GM23338 (cell line): Measurements from ENCODE around the gene HHAT. TPM values are rescaled to one million over a fixed set of nuclear protein-coding genes. Genes with fewer than 3 reads are reported as not detected.

Experiments
- ATAC-seq: fragments of 200-7000 bp; cut with Tn5 transposase; 3 replicates; pipeline ENCODE4 v1.9.1; 2020
- DNase-seq: peaks from one replicate; pipeline ENCODE4 v3.0.0-alpha.2; 2015; ENCODE audit warnings: low spot score
- H2AFZ ChIP-seq: fragments of 200-600 bp; sonication (generic); 2 replicates; pipeline ENCODE4 v1.8.0; 2016; ENCODE audit warnings: antibody characterized with exemption, mild to moderate bottlenecking, moderate library complexity
- H3F3A ChIP-seq: fragments of 200-600 bp; sonication (generic); replicated peaks from 2 replicates; pipeline ENCODE4 v1.8.0; 2017; ENCODE audit warnings: antibody characterized with exemption, mixed run types, low read depth
- H3K27ac ChIP-seq: fragments of 200-600 bp; sonication (generic); 2 replicates; pipeline ENCODE4 v1.6.1; 2016; ENCODE audit warnings: low read depth
- H3K27me3 ChIP-seq: fragments of 200-600 bp; sonication (generic); 2 replicates; pipeline ENCODE4 v1.8.0; 2016; ENCODE audit warnings: mild to moderate bottlenecking, mixed run types, moderate library complexity; ENCODE audit not compliant: insufficient read depth
- H3K36me3 ChIP-seq: fragments of 200-600 bp; sonication (generic); 2 replicates; pipeline ENCODE4 v1.8.0; 2016; ENCODE audit warnings: mild to moderate bottlenecking; ENCODE audit not compliant: insufficient read depth
- H3K4me1 ChIP-seq: fragments of 200-600 bp; sonication (generic); 2 replicates; pipeline ENCODE4 v1.8.0; 2016; ENCODE audit warnings: mild to moderate bottlenecking, moderate library complexity; ENCODE audit not compliant: insufficient read depth
- H3K4me2 ChIP-seq: fragments of 200-600 bp; sonication (generic); 2 replicates; pipeline ENCODE4 v1.7.1; 2017; ENCODE audit warnings: mixed run types
- H3K4me3 ChIP-seq: fragments of 200-600 bp; sonication (generic); 2 replicates; pipeline ENCODE4 v1.6.1; 2016; ENCODE audit warnings: mixed run types
- H3K79me2 ChIP-seq: fragments of 200-600 bp; sonication (generic); replicated peaks from 2 replicates; pipeline ENCODE4 v1.8.0; 2017; ENCODE audit warnings: mild to moderate bottlenecking; ENCODE audit not compliant: insufficient read depth
- H3K9me2 ChIP-seq: fragments of 200-600 bp; sonication (generic); 2 replicates; pipeline ENCODE4 v1.8.0; 2017; ENCODE audit not compliant: insufficient read depth
- H4K20me1 ChIP-seq: fragments of 200-600 bp; sonication (generic); replicated peaks from 2 replicates; pipeline ENCODE4 v1.8.0; 2017; ENCODE audit warnings: mild to moderate bottlenecking; ENCODE audit not compliant: insufficient read depth
- H3K27ac Mint-ChIP-seq: 2 replicates; pipeline ENCODE4 v1.8.0; 2020; ENCODE audit warnings: inconsistent platforms, mild to moderate bottlenecking, moderate library complexity, mixed read lengths
- H3K27me3 Mint-ChIP-seq: 3 replicates; pipeline ENCODE4 v1.8.0; 2022; ENCODE audit warnings: low read depth, mild to moderate bottlenecking, moderate library complexity, mixed read lengths, inconsistent platforms; ENCODE audit not compliant: insufficient read depth, poor library complexity
- H3K36me3 Mint-ChIP-seq: 3 replicates; pipeline ENCODE4 v1.8.0; 2021; ENCODE audit warnings: low read depth, mild to moderate bottlenecking, inconsistent platforms, moderate library complexity, mixed read lengths
- H3K4me1 Mint-ChIP-seq: 3 replicates; pipeline ENCODE4 v1.8.0; 2020; ENCODE audit warnings: mild to moderate bottlenecking, inconsistent platforms, mixed read lengths
- H3K4me3 Mint-ChIP-seq: 3 replicates; pipeline ENCODE4 v1.8.0; 2021; ENCODE audit warnings: moderate library complexity, mild to moderate bottlenecking, inconsistent platforms, mixed read lengths
- H3K9me3 Mint-ChIP-seq: 3 replicates; pipeline ENCODE4 v1.8.0; 2020; ENCODE audit warnings: moderate library complexity, mild to moderate bottlenecking, inconsistent platforms, mixed read lengths
- CREB1 ChIP-seq: fragments of 250-450 bp; sonication (Bioruptor Pico); IDR thresholded peaks from 2 replicates; pipeline ENCODE4 v1.5.0; 2020; ENCODE audit warnings: low read depth, mild to moderate bottlenecking, moderate library complexity
- EZH2 ChIP-seq: fragments of 200-600 bp; sonication (generic); IDR thresholded peaks from one replicate; pipeline ENCODE4 v1.8.0; 2017; ENCODE audit warnings: antibody characterized with exemption, mild to moderate bottlenecking, low read depth; ENCODE audit not compliant: unreplicated experiment
- EZH2phosphoT487 ChIP-seq: fragments of 200-600 bp; sonication (generic); IDR thresholded peaks from one replicate; pipeline ENCODE4 v1.8.1; 2018; ENCODE audit warnings: antibody characterized with exemption; ENCODE audit not compliant: unreplicated experiment
- JUNB ChIP-seq: IDR thresholded peaks from one replicate; pipeline ENCODE4 v1.6.1; 2016; ENCODE audit warnings: antibody characterized with exemption; ENCODE audit not compliant: unreplicated experiment
- NANOG ChIP-seq: IDR thresholded peaks from 2 replicates; pipeline ENCODE4 v1.6.1; 2016; ENCODE audit warnings: antibody characterized with exemption, borderline replicate concordance
- POLR2AphosphoS5 ChIP-seq: IDR thresholded peaks from 2 replicates; pipeline ENCODE4 v1.6.1; 2016; ENCODE audit warnings: antibody characterized with exemption, low read depth
- STAT1 ChIP-seq: IDR thresholded peaks from one replicate; pipeline ENCODE4 v1.6.1; 2016; ENCODE audit warnings: antibody characterized with exemption; ENCODE audit not compliant: unreplicated experiment
- ZNF114 ChIP-seq: fragments of 250-450 bp; sonication (Bioruptor Pico); IDR thresholded peaks from 2 replicates; pipeline ENCODE4 v1.5.0; 2020; ENCODE audit warnings: mild to moderate bottlenecking, moderate library complexity
- ZNF331 ChIP-seq: fragments of 250-450 bp; sonication (Bioruptor Pico); IDR thresholded peaks from 2 replicates; pipeline ENCODE4 v1.5.0; 2020; ENCODE audit warnings: low read depth, mild to moderate bottlenecking, moderate library complexity
- polyA plus RNA-seq: library from polyadenylated mRNA; unstranded; fragments of >200 nt; fragmentation: Nextera tagmentation; extraction: Ambion mirVana; gene quantifications from 2 replicates; pipeline ENCODE4 v1.2.1, GENCODE V29; 2016
- total RNA-seq: library from RNA; depleted of rRNA; stranded (reverse); fragments of >200 nt; shearing (Covaris generic); gene quantifications from 2 replicates; pipeline ENCODE4 v1.2.3, GENCODE V29; 2014
- TF ChIP-seq, protein P1 (sequence below): fragments of 250-450 bp; sonication (Bioruptor Pico); IDR thresholded peaks from 2 replicates; pipeline ENCODE4 v1.5.0; 2020; ENCODE audit warnings: mild to moderate bottlenecking, moderate library complexity
- TF ChIP-seq, protein P2 (sequence below), 2 experiments: fragments of 200-600 bp in 1 of 2; sonication (generic) in 1 of 2; conservative IDR thresholded peaks; 2 replicates each; pipeline versions ENCODE4 v1.5.1 to v1.6.1; 2016 to 2017; ENCODE audit warnings: antibody characterized with exemption in 2 of 2, low read depth in 2 of 2, mild to moderate bottlenecking in 2 of 2, moderate library complexity in 1 of 2
- TF ChIP-seq, protein P3 (sequence below): IDR thresholded peaks from one replicate; pipeline ENCODE4 v1.6.1; 2018; ENCODE audit warnings: antibody characterized with exemption; ENCODE audit not compliant: unreplicated experiment
- TF ChIP-seq, protein P4 (sequence below): IDR thresholded peaks from 2 replicates; pipeline ENCODE4 v1.6.1; 2016; ENCODE audit warnings: antibody characterized with exemption

Gene HHAT
- total and polyA plus RNA-seq, 2 experiments from 2014 or later = 0.11 to 0.66 TPM

DNA sequence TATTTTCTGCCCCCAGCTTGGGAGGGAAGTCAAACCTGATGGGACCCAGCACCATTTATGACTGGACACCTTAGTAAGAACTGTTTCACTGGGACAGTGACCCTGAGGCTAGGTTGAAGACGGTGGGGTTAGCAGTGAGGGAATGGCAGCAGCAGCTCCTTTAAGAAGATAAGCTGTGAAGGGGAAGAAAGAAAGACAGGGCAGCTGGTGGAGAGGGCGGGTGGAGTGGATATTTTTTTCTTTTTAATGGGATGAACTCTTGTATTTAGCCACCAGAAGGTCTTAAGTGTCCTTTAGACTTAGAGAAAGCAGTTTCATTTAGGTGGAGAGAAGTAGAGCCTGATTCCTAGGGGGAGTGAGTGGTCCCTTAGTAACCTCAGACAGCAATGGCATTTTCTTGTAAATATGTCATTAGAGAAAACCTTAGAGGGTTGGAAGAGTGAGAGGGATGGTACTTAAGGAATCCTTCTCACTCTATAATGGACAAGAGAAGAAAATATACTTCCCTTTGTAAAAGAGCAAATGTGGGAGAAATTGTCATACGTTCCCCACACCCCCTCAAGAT, 187.5 kb downstream of the HHAT start:
- Histone ChIP-seq H3K79me2 (no peaks in the 10 kb centered on the region), H4K20me1 (no peaks in the 10 kb centered on the region), H3K27ac (no peak overlapping the region), H3F3A (no peaks in the 10 kb centered on the region), H3K27me3 (no peaks in the 10 kb centered on the region), H2AFZ (no peak overlapping the region), H3K4me1 (no peaks in the 10 kb centered on the region), H3K4me3 (no peak overlapping the region), H3K4me2 (no peak overlapping the region), H3K9me2 (0 out of 2 replicates have a peak, but pooled peaks cover 3% of the 10 kb centered on the region), H3K36me3 (no peaks in the 10 kb centered on the region)
- ATAC-seq = no peak
- no peak for TF ChIP-seq ZNF114
- TF ChIP-seq STAT1 = no peak
- TF ChIP-seq EZH2 = no peak
- TF ChIP-seq CREB1 = no peak
- TF ChIP-seq, protein P1, sequence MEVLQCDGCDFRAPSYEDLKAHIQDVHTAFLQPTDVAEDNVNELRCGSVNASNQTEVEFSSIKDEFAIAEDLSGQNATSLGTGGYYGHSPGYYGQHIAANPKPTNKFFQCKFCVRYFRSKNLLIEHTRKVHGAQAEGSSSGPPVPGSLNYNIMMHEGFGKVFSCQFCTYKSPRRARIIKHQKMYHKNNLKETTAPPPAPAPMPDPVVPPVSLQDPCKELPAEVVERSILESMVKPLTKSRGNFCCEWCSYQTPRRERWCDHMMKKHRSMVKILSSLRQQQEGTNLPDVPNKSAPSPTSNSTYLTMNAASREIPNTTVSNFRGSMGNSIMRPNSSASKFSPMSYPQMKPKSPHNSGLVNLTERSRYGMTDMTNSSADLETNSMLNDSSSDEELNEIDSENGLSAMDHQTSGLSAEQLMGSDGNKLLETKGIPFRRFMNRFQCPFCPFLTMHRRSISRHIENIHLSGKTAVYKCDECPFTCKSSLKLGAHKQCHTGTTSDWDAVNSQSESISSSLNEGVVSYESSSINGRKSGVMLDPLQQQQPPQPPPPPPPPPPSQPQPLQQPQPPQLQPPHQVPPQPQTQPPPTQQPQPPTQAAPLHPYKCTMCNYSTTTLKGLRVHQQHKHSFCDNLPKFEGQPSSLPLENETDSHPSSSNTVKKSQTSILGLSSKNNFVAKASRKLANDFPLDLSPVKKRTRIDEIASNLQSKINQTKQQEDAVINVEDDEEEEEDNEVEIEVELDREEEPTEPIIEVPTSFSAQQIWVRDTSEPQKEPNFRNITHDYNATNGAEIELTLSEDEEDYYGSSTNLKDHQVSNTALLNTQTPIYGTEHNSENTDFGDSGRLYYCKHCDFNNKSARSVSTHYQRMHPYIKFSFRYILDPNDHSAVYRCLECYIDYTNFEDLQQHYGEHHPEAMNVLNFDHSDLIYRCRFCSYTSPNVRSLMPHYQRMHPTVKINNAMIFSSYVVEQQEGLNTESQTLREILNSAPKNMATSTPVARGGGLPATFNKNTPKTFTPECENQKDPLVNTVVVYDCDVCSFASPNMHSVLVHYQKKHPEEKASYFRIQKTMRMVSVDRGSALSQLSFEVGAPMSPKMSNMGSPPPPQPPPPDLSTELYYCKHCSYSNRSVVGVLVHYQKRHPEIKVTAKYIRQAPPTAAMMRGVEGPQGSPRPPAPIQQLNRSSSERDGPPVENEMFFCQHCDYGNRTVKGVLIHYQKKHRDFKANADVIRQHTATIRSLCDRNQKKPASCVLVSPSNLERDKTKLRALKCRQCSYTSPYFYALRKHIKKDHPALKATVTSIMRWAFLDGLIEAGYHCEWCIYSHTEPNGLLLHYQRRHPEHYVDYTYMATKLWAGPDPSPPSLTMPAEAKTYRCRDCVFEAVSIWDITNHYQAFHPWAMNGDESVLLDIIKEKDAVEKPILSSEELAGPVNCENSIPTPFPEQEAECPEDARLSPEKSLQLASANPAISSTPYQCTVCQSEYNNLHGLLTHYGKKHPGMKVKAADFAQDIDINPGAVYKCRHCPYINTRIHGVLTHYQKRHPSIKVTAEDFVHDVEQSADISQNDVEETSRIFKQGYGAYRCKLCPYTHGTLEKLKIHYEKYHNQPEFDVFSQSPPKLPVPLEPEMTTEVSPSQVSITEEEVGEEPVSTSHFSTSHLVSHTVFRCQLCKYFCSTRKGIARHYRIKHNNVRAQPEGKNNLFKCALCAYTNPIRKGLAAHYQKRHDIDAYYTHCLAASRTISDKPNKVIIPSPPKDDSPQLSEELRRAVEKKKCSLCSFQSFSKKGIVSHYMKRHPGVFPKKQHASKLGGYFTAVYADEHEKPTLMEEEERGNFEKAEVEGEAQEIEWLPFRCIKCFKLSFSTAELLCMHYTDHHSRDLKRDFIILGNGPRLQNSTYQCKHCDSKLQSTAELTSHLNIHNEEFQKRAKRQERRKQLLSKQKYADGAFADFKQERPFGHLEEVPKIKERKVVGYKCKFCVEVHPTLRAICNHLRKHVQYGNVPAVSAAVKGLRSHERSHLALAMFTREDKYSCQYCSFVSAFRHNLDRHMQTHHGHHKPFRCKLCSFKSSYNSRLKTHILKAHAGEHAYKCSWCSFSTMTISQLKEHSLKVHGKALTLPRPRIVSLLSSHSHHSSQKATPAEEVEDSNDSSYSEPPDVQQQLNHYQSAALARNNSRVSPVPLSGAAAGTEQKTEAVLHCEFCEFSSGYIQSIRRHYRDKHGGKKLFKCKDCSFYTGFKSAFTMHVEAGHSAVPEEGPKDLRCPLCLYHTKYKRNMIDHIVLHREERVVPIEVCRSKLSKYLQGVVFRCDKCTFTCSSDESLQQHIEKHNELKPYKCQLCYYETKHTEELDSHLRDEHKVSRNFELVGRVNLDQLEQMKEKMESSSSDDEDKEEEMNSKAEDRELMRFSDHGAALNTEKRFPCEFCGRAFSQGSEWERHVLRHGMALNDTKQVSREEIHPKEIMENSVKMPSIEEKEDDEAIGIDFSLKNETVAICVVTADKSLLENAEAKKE = no peak
- TF ChIP-seq, protein P2, sequence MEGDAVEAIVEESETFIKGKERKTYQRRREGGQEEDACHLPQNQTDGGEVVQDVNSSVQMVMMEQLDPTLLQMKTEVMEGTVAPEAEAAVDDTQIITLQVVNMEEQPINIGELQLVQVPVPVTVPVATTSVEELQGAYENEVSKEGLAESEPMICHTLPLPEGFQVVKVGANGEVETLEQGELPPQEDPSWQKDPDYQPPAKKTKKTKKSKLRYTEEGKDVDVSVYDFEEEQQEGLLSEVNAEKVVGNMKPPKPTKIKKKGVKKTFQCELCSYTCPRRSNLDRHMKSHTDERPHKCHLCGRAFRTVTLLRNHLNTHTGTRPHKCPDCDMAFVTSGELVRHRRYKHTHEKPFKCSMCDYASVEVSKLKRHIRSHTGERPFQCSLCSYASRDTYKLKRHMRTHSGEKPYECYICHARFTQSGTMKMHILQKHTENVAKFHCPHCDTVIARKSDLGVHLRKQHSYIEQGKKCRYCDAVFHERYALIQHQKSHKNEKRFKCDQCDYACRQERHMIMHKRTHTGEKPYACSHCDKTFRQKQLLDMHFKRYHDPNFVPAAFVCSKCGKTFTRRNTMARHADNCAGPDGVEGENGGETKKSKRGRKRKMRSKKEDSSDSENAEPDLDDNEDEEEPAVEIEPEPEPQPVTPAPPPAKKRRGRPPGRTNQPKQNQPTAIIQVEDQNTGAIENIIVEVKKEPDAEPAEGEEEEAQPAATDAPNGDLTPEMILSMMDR (conservative IDR thresholded peaks at IDR 0.05; ENCODE audit: low read depth in 2 of 2) = no peak
- TF ChIP-seq, protein P3, sequence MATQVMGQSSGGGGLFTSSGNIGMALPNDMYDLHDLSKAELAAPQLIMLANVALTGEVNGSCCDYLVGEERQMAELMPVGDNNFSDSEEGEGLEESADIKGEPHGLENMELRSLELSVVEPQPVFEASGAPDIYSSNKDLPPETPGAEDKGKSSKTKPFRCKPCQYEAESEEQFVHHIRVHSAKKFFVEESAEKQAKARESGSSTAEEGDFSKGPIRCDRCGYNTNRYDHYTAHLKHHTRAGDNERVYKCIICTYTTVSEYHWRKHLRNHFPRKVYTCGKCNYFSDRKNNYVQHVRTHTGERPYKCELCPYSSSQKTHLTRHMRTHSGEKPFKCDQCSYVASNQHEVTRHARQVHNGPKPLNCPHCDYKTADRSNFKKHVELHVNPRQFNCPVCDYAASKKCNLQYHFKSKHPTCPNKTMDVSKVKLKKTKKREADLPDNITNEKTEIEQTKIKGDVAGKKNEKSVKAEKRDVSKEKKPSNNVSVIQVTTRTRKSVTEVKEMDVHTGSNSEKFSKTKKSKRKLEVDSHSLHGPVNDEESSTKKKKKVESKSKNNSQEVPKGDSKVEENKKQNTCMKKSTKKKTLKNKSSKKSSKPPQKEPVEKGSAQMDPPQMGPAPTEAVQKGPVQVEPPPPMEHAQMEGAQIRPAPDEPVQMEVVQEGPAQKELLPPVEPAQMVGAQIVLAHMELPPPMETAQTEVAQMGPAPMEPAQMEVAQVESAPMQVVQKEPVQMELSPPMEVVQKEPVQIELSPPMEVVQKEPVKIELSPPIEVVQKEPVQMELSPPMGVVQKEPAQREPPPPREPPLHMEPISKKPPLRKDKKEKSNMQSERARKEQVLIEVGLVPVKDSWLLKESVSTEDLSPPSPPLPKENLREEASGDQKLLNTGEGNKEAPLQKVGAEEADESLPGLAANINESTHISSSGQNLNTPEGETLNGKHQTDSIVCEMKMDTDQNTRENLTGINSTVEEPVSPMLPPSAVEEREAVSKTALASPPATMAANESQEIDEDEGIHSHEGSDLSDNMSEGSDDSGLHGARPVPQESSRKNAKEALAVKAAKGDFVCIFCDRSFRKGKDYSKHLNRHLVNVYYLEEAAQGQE = no peak
- no peak for TF ChIP-seq ZNF331
- no peak for TF ChIP-seq EZH2phosphoT487
- TF ChIP-seq JUNB = no peak
- TF ChIP-seq, protein P4, sequence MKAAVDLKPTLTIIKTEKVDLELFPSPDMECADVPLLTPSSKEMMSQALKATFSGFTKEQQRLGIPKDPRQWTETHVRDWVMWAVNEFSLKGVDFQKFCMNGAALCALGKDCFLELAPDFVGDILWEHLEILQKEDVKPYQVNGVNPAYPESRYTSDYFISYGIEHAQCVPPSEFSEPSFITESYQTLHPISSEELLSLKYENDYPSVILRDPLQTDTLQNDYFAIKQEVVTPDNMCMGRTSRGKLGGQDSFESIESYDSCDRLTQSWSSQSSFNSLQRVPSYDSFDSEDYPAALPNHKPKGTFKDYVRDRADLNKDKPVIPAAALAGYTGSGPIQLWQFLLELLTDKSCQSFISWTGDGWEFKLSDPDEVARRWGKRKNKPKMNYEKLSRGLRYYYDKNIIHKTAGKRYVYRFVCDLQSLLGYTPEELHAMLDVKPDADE = no peak
- no peak for TF ChIP-seq POLR2AphosphoS5
- no peak for TF ChIP-seq NANOG
- H3K4me3 Mint-ChIP-seq = no peak overlapping the region
- H3K36me3 Mint-ChIP-seq = no peaks in the 10 kb centered on the region
- H3K27me3 Mint-ChIP-seq = peaks cover 2% of the 10 kb centered on the region
- DNase-seq = no peak
- H3K27ac Mint-ChIP-seq = no peak overlapping the region
- H3K4me1 Mint-ChIP-seq = no peaks in the 10 kb centered on the region
- no peaks in the 10 kb centered on the region; the same call in 2 of the 3 replicates for H3K9me3 Mint-ChIP-seq
